Sigmoid colon (tissue), 7 donors: ENCODE data around the gene KIF6. TPM values are rescaled to one million over a fixed set of nuclear protein-coding genes. Genes with fewer than 3 reads are reported as not detected.

ENCODE experiments used
- DNase-seq: peaks from one replicate; pipeline ENCODE4 v3.0.0-alpha.2; 2019
- H3K27ac ChIP-seq, 4 donors: fragments of 200-600 bp; sonication (generic); one replicate each; pipeline ENCODE4 v1.5.1; 2016 to 2019; ENCODE audit warnings: mild to moderate bottlenecking in 1 of 4
- H3K27me3 ChIP-seq, 3 donors: fragments of 200-600 bp; sonication (generic); one replicate each; pipeline ENCODE4 v1.5.1; 2019; ENCODE audit warnings: mild to moderate bottlenecking in 1 of 3
- H3K36me3 ChIP-seq, 4 donors: fragments of 200-600 bp; sonication (generic); one replicate each; pipeline ENCODE4 v1.5.1; 2016 to 2019
- H3K4me1 ChIP-seq, 4 donors: fragments of 200-600 bp; sonication (generic); one replicate each; pipeline ENCODE4 v1.5.1; 2017 to 2019
- H3K4me3 ChIP-seq, 4 donors: fragments of 200-600 bp; sonication (generic); one replicate each; pipeline ENCODE4 v1.5.1; 2017 to 2019; ENCODE audit warnings: mild to moderate bottlenecking in 2 of 4, moderate library complexity in 1 of 4
- H3K9me3 ChIP-seq, 4 donors: fragments of 200-600 bp in 3 of 4; sonication (generic) in 3 of 4; one replicate each; pipeline versions ENCODE4 v1.5.1 to v1.6.1; 2013 to 2019
- EP300 ChIP-seq, 4 donors: sonication (generic); formaldehyde crosslinking; IDR thresholded peaks; one replicate each; pipeline ENCODE4 v1.6.1; 2017; ENCODE audit warnings: antibody characterized with exemption in 4 of 4
- POLR2A ChIP-seq, 2 donors: fragments of 450-650 bp; IDR thresholded peaks; one replicate each; pipeline ENCODE4 v1.6.1; 2016; ENCODE audit warnings: antibody characterized with exemption in 2 of 2, mild to moderate bottlenecking in 2 of 2, moderate library complexity in 2 of 2
- POLR2AphosphoS5 ChIP-seq, 4 donors: sonication (generic); formaldehyde crosslinking; IDR thresholded peaks; one replicate each; pipeline ENCODE4 v1.6.1; 2017; ENCODE audit warnings: antibody characterized with exemption in 4 of 4
- WGBS, 2 donors: extraction: QIAGEN DNeasy Blood & Tissue Kit; methylation state at CpG; one replicate each; pipeline ENCODE4 v1.1.7; 2013; 5-methylcytosine and 5-hydroxymethylcytosine counted together
- intact Hi-C: fragments of 100-400 bp; cut with DNase I; formaldehyde crosslinking; loops from one replicate; pipeline ENCODE4 v1.15.1; 2023
- polyA plus RNA-seq, 3 donors: library from polyadenylated mRNA; stranded (reverse); fragments of 200-250 nt; gene quantifications; one replicate each; pipeline ENCODE4 v1.2.3, GENCODE V29; 2013
- total RNA-seq, 4 donors: library from RNA; depleted of rRNA; stranded (reverse); fragments of >200 nt; gene quantifications; one replicate each; pipeline ENCODE4 v1.1.0, GENCODE V29; 2016
- TF ChIP-seq, protein P1 (sequence below), 4 experiments: fragments of 450-650 bp in 3 of 4; fragments of 200-600 bp in 1 of 4; IDR thresholded peaks; one replicate each; pipeline ENCODE4 v1.5.1; 2016 to 2019; ENCODE audit warnings: antibody characterized with exemption in 4 of 4, mild to moderate bottlenecking in 3 of 4, moderate library complexity in 2 of 4
- donor health status: healthy with polysubstance abuse.
- donor health status: Bipolar disorder and iron deficiency.
- donor health status: healthy.

The KIF6 gene
- total and polyA plus RNA-seq, 7 donors = under 0.01 to 0.99 (median 0.36) TPM; not detected in 2

DNA sequence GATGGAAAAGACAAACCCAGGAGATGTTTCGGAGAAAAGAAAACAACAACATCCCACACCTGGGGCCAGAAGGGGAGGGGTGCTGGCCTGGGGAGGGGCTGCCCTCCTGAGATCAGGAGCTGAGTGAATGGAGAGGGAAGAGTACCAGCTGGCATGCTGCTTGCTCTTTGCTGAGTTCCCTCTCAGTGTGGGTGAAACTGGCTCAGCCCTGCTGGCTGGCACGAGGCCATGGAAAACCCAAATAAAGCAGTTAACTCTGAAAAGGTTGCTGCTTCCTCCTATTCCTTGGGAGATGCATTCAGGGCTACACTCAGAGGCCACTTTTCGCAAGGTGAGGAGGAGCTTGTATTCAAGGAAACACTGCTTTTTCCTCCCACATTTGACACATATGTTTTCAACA lies 394.7 kb downstream of the KIF6 start:
- Histone ChIP-seq H3K36me3 (no peaks in the 10 kb centered on the region), H3K27ac (no peak overlapping the region), H3K4me3 (no peak overlapping the region), H3K4me1 (no peaks in the 10 kb centered on the region), H3K27me3 (no peaks in the 10 kb centered on the region), H3K9me3 (no peaks in the 10 kb centered on the region)
- intact Hi-C loops = no loop called here
- TF ChIP-seq, protein P1, sequence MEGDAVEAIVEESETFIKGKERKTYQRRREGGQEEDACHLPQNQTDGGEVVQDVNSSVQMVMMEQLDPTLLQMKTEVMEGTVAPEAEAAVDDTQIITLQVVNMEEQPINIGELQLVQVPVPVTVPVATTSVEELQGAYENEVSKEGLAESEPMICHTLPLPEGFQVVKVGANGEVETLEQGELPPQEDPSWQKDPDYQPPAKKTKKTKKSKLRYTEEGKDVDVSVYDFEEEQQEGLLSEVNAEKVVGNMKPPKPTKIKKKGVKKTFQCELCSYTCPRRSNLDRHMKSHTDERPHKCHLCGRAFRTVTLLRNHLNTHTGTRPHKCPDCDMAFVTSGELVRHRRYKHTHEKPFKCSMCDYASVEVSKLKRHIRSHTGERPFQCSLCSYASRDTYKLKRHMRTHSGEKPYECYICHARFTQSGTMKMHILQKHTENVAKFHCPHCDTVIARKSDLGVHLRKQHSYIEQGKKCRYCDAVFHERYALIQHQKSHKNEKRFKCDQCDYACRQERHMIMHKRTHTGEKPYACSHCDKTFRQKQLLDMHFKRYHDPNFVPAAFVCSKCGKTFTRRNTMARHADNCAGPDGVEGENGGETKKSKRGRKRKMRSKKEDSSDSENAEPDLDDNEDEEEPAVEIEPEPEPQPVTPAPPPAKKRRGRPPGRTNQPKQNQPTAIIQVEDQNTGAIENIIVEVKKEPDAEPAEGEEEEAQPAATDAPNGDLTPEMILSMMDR (IDR thresholded peaks at IDR 0.05) = no peak
- no peak for TF ChIP-seq POLR2A (IDR thresholded peaks at IDR 0.05)
- no peak for TF ChIP-seq POLR2AphosphoS5 (IDR thresholded peaks at IDR 0.05)
- no peak for TF ChIP-seq EP300 (IDR thresholded peaks at IDR 0.05)
- no peak for DNase-seq
- WGBS, 2 donors = 49 to 60% methylated on average over 3 of the region's 3 CpGs

DNA sequence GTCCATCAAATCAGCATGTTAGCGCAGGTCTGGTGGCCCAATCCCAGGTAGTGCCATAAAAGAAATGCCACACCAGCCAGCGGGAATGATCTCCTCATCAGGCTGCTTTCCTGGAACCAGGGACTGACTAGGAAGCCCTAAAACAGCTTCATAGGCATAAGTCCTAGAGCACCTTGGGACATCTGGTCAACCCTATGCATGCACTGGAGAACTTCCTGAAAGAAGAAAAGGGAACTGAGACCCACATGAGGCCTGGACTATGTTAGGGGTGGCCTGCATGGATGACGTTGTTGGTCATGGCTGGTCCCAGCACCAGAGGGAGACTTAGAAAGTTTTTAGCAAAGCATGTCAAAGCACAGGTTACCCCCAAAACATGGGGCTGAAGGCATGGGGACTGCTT lies 395.2 kb downstream of the KIF6 start:
- H3K27ac ChIP-seq = no peak overlapping the region
- intact Hi-C loops = no loop called here
- TF ChIP-seq POLR2A (IDR thresholded peaks at IDR 0.05) (no peak), EP300 (IDR thresholded peaks at IDR 0.05) (no peak), POLR2AphosphoS5 (IDR thresholded peaks at IDR 0.05) (no peak)
- TF ChIP-seq, protein P1 (IDR thresholded peaks at IDR 0.05) = no peak
- H3K4me3 ChIP-seq = no peak overlapping the region
- H3K27me3 ChIP-seq = no peaks in the 10 kb centered on the region
- WGBS, 2 donors = 71 to 77% methylated on average over 3 of the region's 3 CpGs
- no peak for DNase-seq
- no peaks in the 10 kb centered on the region for H3K36me3 ChIP-seq
- H3K4me1 ChIP-seq = no peaks in the 10 kb centered on the region
- no peaks in the 10 kb centered on the region for H3K9me3 ChIP-seq

DNA sequence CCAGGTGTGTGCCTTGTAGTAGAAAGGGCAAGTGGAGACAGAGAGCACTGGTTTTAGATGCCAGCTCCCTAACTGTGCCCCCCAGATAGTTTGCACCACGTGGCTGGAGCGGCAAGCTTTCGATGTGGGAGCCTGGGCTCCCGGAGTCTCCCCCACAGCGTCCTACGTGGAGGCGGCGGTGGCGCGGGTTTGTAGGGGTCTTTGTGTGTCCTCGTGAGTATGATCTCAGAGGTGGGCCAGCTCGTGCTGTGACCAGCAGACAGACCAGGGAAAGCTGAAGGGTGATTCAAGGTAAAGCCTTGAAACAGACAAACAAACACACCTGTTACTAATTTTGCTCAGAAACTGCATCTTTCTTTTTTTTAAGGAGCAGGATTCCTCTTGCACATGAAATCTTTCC lies 397.1 kb downstream of the KIF6 start:
- Histone ChIP-seq H3K27me3 (no peaks in the 10 kb centered on the region), H3K27ac (no peak overlapping the region), H3K4me3 (no peak overlapping the region), H3K36me3 (no peaks in the 10 kb centered on the region), H3K9me3 (no peaks in the 10 kb centered on the region), H3K4me1 (no peaks in the 10 kb centered on the region)
- no peak for DNase-seq
- TF ChIP-seq POLR2A (IDR thresholded peaks at IDR 0.05) (no peak), POLR2AphosphoS5 (IDR thresholded peaks at IDR 0.05) (no peak), EP300 (IDR thresholded peaks at IDR 0.05) (no peak)
- intact Hi-C loops = no loop called here
- 88 to 92% methylated on average over 12 of the region's 12 CpGs for WGBS, 2 donors

DNA sequence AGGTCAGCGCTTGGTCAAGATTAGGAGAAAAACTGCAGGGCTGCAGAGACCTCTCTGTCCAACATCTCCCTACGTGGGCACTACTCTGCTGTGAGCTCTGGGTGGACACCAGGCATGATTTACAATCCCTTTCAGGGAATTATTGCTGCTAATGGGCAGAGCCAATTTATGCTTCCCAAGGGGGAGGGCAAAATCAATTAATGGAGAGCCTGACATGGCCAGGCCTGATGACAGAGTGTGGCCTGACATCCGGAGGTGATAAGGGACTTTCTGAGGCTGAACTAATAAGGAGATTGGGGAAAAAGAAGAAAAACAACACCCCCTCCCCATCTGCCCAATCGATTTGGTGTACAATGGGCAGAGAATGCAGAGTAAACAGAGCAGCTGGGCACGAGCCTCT lies 397.7 kb downstream of the KIF6 start:
- 65 to 75% methylated on average over 5 of the region's 5 CpGs for WGBS, 2 donors
- Histone ChIP-seq H3K36me3 (no peaks in the 10 kb centered on the region), H3K4me1 (no peaks in the 10 kb centered on the region), H3K27me3 (no peaks in the 10 kb centered on the region), H3K9me3 (no peaks in the 10 kb centered on the region), H3K4me3 (no peak overlapping the region), H3K27ac (no peak overlapping the region)
- TF ChIP-seq, protein P1 (IDR thresholded peaks at IDR 0.05) = no peak
- no peak for TF ChIP-seq POLR2AphosphoS5 (IDR thresholded peaks at IDR 0.05)
- no peak for TF ChIP-seq POLR2A (IDR thresholded peaks at IDR 0.05)
- no peak for TF ChIP-seq EP300 (IDR thresholded peaks at IDR 0.05)
- DNase-seq = no peak
- intact Hi-C loops = no loop called here

DNA sequence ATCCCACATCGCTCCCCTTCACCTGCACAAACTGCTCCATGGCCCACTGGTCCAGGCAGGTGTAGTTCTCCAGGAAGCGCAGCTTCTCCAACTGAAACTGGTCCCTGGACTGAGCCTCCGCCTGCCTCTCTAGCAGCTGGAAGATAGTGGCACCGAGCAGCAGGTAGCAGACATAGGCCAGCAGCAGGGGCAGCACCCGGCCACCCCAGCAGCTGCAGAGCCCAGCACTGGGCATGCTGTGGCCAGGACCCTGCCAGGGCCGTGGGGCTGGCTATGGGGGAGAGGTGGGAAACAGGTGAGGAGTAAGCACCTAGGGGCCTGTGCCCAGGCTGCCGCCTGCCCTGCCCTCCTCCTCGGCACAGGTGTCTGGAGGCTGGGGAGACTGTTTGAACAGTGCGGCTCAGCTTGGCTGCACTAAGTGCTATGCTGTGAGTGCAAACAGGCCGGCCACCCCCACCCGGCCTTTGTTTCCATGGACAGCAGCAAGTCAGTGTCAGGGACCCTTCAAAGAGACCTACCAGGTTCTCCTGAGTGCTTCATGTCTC lies 402.8 kb downstream of the KIF6 start, which contains the start of gene KCNK16:
Gene KCNK16, minus strand, starts transcription at position 397 of the 545 bp plus-strand sequence. Its CDS starts 162 bp downstream, at position 235.
- 70 to 82% methylated on average over 11 of the region's 11 CpGs for WGBS, 2 donors
- H3K9me3 ChIP-seq = no peaks in the 10 kb centered on the region
- H3K4me3 ChIP-seq = no peak within 1 kb of the TSS
- no peaks in the 10 kb centered on the region for H3K4me1 ChIP-seq
- TF ChIP-seq, protein P1 (IDR thresholded peaks at IDR 0.05) = no peak
- no peak for TF ChIP-seq POLR2A (IDR thresholded peaks at IDR 0.05)
- no peak for TF ChIP-seq POLR2AphosphoS5 (IDR thresholded peaks at IDR 0.05)
- TF ChIP-seq EP300 (IDR thresholded peaks at IDR 0.05) = no peak
- intact Hi-C loops = no loop called here
- H3K36me3 ChIP-seq = no peaks in the 10 kb centered on the region
- H3K27ac ChIP-seq = no peak within 1 kb of the TSS
- DNase-seq = no peak
- no peaks in the 10 kb centered on the region for H3K27me3 ChIP-seq
